Mucosa of descending colon (tissue), 3 donors: Measurements from ENCODE around the gene MT1M. TPM values are rescaled to one million over a fixed set of nuclear protein-coding genes. Genes with fewer than 3 reads are reported as not detected.
"Not testable (repeated sequence)": the region's sequence is repeated elsewhere in the genome, so short reads cannot be mapped to it uniquely, and the experiment has no call there.

Source experiments
- ATAC-seq: fragments of 200-7000 bp; cut with Tn5 transposase; one replicate; pipeline ENCODE4 v1.9.1; 2020; ENCODE audit warnings: mild to moderate bottlenecking, moderate library complexity
- DNase-seq, 3 donors: peaks; one replicate each; pipeline ENCODE4 v3.0.0-alpha.2; 2020
- H3K36me3 ChIP-seq: fragments of 200-600 bp; one replicate; pipeline ENCODE4 v1.8.0; 2021; ENCODE audit warnings: low read depth, mild to moderate bottlenecking
- H3K4me1 ChIP-seq: fragments of 200-600 bp; one replicate; pipeline ENCODE4 v1.8.0; 2021; ENCODE audit warnings: low read depth, mild to moderate bottlenecking
- H3K4me3 ChIP-seq: fragments of 200-600 bp; one replicate; pipeline ENCODE4 v1.8.0; 2021; ENCODE audit warnings: mild to moderate bottlenecking
- H3K9me3 ChIP-seq: fragments of 200-600 bp; one replicate; pipeline ENCODE4 v1.8.0; 2021; ENCODE audit warnings: mild to moderate bottlenecking
- intact Hi-C, 2 donors: fragments of 100-400 bp; cut with DNase I in 1 of 2; cut with micrococcal nuclease in 1 of 2; formaldehyde crosslinking; loops; one replicate each; pipeline versions ENCODE4 v1.11.0 to v1.11.1; 2022; cut with DNase I, micrococcal nuclease
- total RNA-seq, 3 donors: library from RNA; stranded (reverse); fragmentation: NEBNext Ultra II Directional in 2 of 3; extraction: Animal tissue kit (Norgen Biotek cat#: 25700) in 2 of 3; gene quantifications; one replicate each; pipeline versions ENCODE4 v1.2.1 to v1.2.4, GENCODE V29; 2021 to 2023
- TF ChIP-seq, protein P1 (sequence below): fragments of 200-600 bp; IDR thresholded peaks from one replicate; pipeline ENCODE4 v1.8.0; 2022; ENCODE audit warnings: antibody characterized with exemption, mild to moderate bottlenecking
- donor health status: DM: no; HTN: no; CAD: no; lungs with moderate emphysema.
- donor health status: DM: no; HTN: no; CAD: no.
- donor health status: DM: no; HTN: yes; CAD: no.

MT1M gene
- total RNA-seq, 3 donors from 2014 or later, result 9.5 to 40.0 (median 23.3) TPM

DNA sequence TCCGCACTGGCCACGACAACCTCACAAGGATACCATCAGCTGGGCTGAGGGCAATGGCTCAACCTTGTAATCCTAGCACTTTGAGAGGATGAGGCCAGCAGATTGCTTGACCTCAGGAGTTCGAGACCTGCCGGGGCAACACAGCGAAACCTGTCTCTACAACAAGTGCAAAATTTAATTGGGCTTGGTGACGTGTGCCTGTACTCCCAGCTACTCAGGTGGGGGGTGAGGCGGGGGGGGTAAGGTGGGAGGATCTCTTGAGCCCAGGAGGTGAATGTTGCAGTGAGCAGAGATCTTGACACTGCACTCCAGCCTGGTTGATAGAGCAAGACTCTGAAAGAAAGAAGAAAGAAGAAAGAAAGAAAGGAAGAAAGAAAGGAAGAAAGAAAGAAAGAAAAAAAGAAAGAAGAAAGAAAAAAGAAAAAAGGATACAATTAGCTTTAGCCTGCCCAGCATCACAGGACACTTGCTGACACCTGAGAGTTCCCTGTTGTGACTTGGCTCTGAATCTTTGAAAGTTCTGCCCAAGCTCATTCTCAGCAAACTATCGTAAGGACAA lies 12.0 kb upstream of the MT1M start:
- ATAC-seq (no peak), DNase-seq (no peak)
- TF ChIP-seq, protein P1, sequence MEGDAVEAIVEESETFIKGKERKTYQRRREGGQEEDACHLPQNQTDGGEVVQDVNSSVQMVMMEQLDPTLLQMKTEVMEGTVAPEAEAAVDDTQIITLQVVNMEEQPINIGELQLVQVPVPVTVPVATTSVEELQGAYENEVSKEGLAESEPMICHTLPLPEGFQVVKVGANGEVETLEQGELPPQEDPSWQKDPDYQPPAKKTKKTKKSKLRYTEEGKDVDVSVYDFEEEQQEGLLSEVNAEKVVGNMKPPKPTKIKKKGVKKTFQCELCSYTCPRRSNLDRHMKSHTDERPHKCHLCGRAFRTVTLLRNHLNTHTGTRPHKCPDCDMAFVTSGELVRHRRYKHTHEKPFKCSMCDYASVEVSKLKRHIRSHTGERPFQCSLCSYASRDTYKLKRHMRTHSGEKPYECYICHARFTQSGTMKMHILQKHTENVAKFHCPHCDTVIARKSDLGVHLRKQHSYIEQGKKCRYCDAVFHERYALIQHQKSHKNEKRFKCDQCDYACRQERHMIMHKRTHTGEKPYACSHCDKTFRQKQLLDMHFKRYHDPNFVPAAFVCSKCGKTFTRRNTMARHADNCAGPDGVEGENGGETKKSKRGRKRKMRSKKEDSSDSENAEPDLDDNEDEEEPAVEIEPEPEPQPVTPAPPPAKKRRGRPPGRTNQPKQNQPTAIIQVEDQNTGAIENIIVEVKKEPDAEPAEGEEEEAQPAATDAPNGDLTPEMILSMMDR, result no peak
- H3K36me3 ChIP-seq, result no peaks in the 10 kb centered on the region
- intact Hi-C loops, result no loop called here
- peaks cover 12% of the 10 kb centered on the region for H3K4me1 ChIP-seq
- no peaks in the 10 kb centered on the region for H3K9me3 ChIP-seq
- H3K4me3 ChIP-seq, result no peak overlapping the region

DNA sequence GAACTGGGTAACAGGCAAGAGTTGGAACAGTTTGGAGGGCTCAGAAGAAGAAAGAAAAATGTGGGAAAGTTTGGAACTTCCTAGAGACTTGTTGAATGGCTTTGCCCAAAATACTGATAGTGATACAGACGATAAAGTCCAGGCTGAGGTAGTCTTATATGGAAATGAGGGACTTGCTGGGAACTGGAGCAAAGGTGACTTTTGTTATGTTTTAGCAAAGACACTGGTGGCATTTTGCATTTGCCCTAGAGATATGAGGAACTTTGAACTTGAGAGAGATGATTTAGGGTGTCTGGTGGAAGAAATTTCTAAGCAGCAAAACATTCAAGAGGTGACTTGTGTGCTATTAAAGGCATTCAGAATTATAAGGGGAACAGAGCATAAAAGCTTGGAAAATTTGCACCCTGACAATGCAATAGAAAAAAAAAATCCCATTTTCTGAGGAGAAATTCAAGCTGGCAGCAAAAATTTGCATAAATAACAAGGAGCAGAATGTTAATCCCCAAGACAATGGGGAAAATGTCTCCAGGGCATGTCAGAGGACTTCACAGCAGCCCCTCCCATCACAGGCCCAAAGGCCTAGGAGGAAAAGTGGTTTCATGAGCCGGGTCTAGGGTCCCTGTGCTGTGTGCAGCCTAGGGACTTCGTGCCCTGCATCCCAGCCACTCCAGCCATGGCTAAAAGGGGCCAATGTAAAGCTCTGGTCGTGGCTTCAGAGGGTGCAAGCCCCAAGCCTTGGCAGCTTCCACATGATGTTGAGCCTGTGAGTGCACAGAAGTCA lies 10.6 kb upstream of the MT1M start:
- ATAC-seq, H3K9me3 ChIP-seq, intact Hi-C loops, DNase-seq, H3K36me3 ChIP-seq, H3K4me3 ChIP-seq: not testable (repeated sequence)
- peaks cover 12% of the 10 kb centered on the region for H3K4me1 ChIP-seq

DNA sequence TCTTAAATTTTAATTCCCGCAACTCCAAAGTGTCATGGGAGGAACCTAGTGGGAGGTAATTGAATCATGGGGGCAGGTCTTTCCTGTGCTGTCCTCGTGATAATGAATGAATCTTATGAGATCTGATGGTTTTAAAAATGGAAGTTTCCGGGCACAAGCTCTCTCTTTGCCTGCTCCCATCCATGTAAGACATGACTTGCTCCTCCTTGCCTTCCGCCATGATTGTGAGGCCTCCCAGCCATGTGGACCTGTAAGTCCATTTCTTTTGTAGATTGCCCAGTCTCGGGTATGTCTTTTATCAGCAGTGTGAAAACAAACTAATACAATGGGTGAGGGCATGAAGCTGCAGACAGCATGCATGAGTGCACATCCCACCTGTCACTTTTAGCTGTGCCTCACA lies 9.3 kb upstream of the MT1M start:
- ATAC-seq, DNase-seq, H3K36me3 ChIP-seq, H3K9me3 ChIP-seq, H3K4me1 ChIP-seq, intact Hi-C loops, H3K4me3 ChIP-seq: not testable (repeated sequence)

DNA sequence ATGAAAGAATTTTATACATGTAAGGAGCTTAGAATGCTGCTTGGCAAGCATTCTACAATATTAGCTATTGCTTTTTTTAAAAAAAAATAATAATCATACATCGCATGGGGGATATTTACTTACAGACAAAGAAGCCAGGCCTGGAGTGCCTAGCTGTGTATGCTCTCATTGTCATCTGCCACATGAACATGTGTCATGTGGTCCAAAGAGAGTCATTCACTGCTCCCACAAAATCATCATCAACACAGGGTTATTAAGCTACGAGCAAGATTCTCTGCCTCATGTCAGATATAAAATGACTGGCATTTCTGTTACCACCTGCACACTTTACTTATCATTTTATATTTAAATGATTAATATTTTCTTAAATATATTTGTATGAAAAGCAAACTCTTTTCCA lies 8.8 kb upstream of the MT1M start:
- no peaks in the 10 kb centered on the region for H3K36me3 ChIP-seq
- ATAC-seq (no peak), DNase-seq (no peak)
- intact Hi-C loops, result no loop called here
- no peaks in the 10 kb centered on the region for H3K9me3 ChIP-seq
- H3K4me3 ChIP-seq, result no peak overlapping the region
- peaks cover 5% of the 10 kb centered on the region for H3K4me1 ChIP-seq
- TF ChIP-seq, protein P1, result no peak

DNA sequence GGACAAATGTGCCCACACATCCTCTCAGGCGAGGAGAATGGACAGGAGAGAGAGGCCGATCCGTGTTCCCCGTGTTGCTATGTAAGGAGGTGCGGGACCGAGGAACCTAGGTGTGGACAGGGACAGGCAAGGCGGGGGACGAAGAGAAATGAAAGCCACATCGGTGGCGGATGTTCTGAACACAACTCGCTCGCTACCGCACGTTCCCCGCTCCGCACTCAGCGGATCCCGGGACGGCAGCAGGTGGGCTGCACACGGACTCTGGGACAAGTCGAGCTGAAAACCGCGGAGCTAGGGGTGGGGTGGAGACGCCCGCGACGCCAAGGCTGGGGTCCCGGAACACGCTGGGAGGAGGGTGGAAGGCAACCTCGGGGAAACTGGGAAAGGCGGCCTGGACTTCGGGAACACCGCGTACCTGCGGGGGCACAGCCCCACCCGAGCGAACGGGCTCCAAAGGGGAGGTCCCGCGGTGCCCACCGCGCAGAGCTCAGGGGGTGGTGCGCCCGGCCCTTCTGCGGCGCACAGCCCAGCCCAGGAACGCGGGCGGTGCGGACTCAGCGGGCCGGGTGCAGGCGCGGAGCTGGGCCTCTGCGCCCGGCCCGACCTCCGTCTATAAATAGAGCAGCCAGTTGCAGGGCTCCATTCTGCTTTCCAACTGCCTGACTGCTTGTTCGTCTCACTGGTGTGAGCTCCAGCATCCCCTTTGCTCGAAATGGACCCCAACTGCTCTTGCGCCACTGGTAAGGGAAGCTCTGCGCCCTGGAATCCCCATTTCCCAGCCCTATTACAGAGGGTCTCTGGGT lies 7.1 kb upstream of the MT1M start, which contains the start of gene MT1E:
Gene MT1E, plus strand, starts transcription at position 642 of the 803 bp plus-strand sequence. Its CDS starts 71 bp downstream, at position 713.
- TF ChIP-seq, protein P1, result no peak
- H3K9me3 ChIP-seq, result no peaks in the 10 kb centered on the region
- no peaks in the 10 kb centered on the region for H3K36me3 ChIP-seq
- ATAC-seq (peak; percentile 96), DNase-seq (peak; percentile 84 to 90 (median 90))
- H3K4me1 ChIP-seq, result peaks cover 5% of the 10 kb centered on the region
- intact Hi-C loops, result no loop called here
- peak within 1 kb of the TSS; percentile 19 for H3K4me3 ChIP-seq

DNA sequence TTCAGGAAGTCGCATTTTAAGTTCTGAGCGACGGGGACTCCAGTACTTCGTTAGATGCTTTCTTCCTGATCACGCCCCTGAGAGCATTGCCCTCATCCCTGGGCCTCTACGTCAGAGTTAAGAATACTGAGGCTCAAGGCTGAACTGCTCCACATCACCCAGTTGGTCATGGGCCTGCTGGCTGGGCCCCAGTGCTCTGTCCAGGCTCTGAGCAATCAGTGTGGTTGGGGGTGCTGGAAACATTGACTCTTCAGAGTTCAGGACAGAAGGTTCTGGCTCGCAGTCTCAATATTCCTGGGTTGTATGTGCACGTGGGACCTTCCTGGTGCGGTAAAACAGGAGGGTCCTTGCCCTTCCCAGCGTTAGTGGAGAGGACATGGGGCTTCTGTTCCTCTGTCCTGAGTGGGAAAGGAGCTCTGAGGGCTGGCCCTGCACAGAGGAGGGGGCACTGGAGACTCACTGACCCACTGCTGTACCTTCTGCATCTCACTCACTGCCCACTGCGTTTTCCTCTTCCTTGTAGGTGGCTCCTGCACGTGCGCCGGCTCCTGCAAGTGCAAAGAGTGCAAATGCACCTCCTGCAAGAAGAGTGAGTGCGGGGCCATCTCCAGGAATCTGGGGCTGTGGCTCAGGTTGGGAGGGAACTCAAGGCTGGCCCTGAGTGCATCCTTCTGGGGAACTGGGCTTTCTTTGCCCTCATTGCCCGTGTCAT lies 6.4 kb upstream of the MT1M start:
- DNase-seq, result peak in 2 of 3 donors; percentile 60 to 63

More for the DNA sequence above, 6.4 kb upstream of the MT1M start:
- TF ChIP-seq, protein P1, result no peak
- peak; percentile 65 for ATAC-seq
- no peaks in the 10 kb centered on the region for H3K9me3 ChIP-seq
- intact Hi-C loops, result no loop called here
- no peak overlapping the region for H3K4me3 ChIP-seq
- H3K36me3 ChIP-seq, result no peaks in the 10 kb centered on the region
- H3K4me1 ChIP-seq, result peaks cover 5% of the 10 kb centered on the region
